ENCODE data around the gene LMBR1L. TPM values are rescaled to one million over a fixed set of nuclear protein-coding genes. Genes with fewer than 3 reads are reported as not detected.

The LMBR1L gene
- total and polyA plus RNA-seq, 8 donors = 39.9 to 102 (median 87.6) TPM

DNA sequence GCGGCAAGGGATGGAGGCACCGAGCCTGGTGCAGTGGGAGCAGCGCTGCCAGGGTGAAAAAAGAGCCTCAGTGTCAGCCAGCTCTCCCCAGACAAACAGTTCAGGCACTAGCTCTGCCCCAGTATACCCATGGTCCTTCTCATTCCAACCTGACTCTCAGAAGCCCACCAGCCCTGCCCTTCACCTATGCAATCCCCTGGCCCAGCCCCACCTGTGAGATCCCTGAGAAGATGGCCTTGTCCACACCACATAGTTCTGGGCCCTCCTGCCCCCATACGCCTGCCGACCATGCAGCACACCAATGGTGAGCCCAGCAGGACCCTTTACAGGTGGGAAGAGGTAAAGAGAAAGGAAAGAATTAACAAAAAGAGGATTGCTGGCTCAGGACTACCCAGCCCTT, 56.6 kb downstream of the LMBR1L start:
- TF ChIP-seq, protein P1, sequence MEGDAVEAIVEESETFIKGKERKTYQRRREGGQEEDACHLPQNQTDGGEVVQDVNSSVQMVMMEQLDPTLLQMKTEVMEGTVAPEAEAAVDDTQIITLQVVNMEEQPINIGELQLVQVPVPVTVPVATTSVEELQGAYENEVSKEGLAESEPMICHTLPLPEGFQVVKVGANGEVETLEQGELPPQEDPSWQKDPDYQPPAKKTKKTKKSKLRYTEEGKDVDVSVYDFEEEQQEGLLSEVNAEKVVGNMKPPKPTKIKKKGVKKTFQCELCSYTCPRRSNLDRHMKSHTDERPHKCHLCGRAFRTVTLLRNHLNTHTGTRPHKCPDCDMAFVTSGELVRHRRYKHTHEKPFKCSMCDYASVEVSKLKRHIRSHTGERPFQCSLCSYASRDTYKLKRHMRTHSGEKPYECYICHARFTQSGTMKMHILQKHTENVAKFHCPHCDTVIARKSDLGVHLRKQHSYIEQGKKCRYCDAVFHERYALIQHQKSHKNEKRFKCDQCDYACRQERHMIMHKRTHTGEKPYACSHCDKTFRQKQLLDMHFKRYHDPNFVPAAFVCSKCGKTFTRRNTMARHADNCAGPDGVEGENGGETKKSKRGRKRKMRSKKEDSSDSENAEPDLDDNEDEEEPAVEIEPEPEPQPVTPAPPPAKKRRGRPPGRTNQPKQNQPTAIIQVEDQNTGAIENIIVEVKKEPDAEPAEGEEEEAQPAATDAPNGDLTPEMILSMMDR (IDR thresholded peaks at IDR 0.05) = no peak
- H3K27ac ChIP-seq = no peak overlapping the region
- H3K27me3 ChIP-seq = no peaks in the 10 kb centered on the region
- H3K36me3 ChIP-seq = peaks cover 0 to 61% of the 10 kb centered on the region in 2 donors
- no peaks in the 10 kb centered on the region for H3K9me3 ChIP-seq
- H3K4me3 ChIP-seq = no peak overlapping the region
- ATAC-seq (no peak), DNase-seq (no peak)
- intact Hi-C loops (cut with DNase I) = no loop called here
- H3K4me1 ChIP-seq = peaks cover 24 to 47% of the 10 kb centered on the region in 2 donors

DNA sequence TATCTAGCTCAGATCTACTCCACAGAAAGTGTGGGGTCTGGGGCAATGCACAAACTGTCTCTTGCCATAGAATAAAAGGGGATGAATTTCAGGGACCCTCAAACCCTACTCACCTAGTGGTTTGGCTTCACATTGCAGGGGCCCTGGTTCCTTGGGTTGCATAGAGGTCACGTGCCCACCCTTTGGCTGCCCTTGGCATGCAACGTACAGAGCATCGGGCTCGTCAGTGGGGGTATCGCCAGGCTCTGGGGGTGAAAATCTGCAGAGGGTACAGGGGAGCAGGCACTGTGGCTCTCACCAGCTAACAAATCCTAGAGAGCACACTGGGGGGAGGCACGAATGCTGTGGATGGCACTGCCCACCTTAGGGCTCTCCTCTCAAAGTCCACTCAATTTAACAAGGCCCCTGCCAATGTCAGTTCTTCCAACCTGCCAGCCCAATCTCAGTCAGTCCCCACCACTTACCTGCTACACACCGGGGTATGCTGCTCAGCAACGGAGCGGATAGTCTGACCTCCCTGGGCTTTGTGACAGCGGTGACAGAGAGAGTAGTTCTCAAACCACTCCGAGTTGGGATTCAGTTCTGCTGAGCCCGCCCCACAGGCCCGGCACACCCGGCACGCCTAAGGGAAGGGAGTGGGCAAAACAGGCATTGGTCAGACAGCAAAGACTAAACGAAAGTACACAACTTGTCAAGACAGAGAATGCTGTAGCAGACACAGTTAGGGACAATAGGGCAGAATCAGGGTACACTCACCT, 58.0 kb downstream of the LMBR1L start:
- TF ChIP-seq, protein P1 (IDR thresholded peaks at IDR 0.05) = no peak
- intact Hi-C loops (cut with DNase I) = no loop called here
- Histone ChIP-seq H3K36me3 (peaks cover 0 to 76% of the 10 kb centered on the region in 2 donors), H3K27ac (no peak overlapping the region), H3K9me3 (no peaks in the 10 kb centered on the region), H3K27me3 (no peaks in the 10 kb centered on the region), H3K4me3 (no peak overlapping the region), H3K4me1 (peaks cover 22 to 34% of the 10 kb centered on the region in 2 donors)
- no peak for DNase-seq
- no peak for ATAC-seq

DNA sequence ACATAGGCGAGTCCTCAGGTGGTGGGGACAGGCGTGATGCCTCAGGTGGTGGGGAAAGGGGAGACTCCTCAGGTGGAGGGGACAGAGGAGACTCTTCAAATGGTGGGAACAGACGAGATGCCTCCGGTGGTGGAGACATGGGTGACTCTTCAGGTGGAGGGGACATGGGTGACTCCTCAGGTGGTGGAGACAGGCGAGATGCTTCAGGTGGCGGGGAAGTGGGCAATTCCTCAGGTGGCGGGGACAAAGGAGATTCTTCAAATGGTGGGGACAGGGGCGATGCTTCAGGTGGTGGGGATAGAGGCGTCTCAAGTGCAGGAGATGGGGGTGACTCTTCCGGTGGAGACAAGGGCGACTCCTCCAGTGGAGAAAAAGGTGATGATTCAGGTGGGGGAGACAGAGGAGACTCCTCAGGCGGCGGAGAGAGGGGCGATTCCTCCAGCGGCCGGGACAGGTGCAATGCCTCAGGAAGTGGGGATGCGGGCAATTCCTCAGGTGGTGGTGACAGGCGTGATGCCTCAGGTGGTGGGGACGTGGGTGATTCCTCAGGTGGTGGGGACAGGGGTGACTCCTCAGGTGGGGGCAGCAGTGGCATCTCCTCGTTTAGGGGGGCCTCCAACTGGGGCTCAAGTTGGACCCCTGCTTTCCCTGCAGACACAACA, 58.7 kb downstream of the LMBR1L start:
- no peak overlapping the region for H3K4me3 ChIP-seq
- H3K4me1 ChIP-seq = peaks cover 15 to 27% of the 10 kb centered on the region in 2 donors
- intact Hi-C loops (cut with DNase I) = no loop called here
- DNase-seq (no peak), ATAC-seq (no peak)
- H3K27me3 ChIP-seq = no peaks in the 10 kb centered on the region
- TF ChIP-seq, protein P1 (IDR thresholded peaks at IDR 0.05) = no peak
- no peak overlapping the region for H3K27ac ChIP-seq
- H3K36me3 ChIP-seq = peaks cover 0 to 83% of the 10 kb centered on the region in 2 donors
- no peaks in the 10 kb centered on the region for H3K9me3 ChIP-seq

DNA sequence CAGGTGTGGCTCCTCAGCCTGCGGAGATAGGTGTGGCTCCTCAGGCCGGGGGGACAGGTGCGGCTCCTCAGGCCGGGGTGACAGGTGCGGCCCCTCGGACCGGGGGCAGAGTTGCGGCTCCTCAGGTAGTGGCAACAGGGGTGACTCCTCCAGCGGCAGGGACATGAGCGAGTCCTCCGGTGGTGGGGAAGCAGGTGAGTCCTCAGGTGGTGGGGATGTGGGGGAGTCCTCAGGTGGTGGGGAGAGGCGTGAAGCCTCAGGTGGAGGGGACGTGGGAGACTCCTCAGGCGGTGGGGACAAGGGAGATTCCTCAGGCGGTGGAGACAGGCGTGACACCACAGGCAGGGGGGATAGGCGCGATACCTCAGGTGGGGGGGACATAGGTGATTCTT, 59.3 kb downstream of the LMBR1L start:
- TF ChIP-seq, protein P1 (IDR thresholded peaks at IDR 0.05) = no peak
- intact Hi-C loops (cut with DNase I) = no loop called here
- peaks cover 10 to 22% of the 10 kb centered on the region in 2 donors for H3K4me1 ChIP-seq
- no peaks in the 10 kb centered on the region for H3K9me3 ChIP-seq
- ATAC-seq = no peak
- no peaks in the 10 kb centered on the region for H3K27me3 ChIP-seq
- H3K36me3 ChIP-seq = peaks cover 0 to 89% of the 10 kb centered on the region in 2 donors
- no peak for DNase-seq
- H3K4me3 ChIP-seq = no peak overlapping the region
- no peak overlapping the region for H3K27ac ChIP-seq
